NCI-H748 (cell line): ENCODE measurements around the gene ENAH.
"Not testable (repeated sequence)": the region's sequence is repeated elsewhere in the genome, so short reads cannot be mapped to it uniquely, and the experiment has no call there.

ENCODE experiments used
- DNase-seq: peaks from one replicate; lab custom pipeline; 2025; ENCODE audit not compliant: unreplicated experiment; lab: John Stamatoyannopoulos, UW

The ENAH gene

GRCh38 chr1:225532240-225532944 lies 120.5 kb downstream of the ENAH start:
- DNase-seq: peak; percentile 53

GRCh38 chr1:225529726-225530125 lies 123.2 kb downstream of the ENAH start:
- no peak for DNase-seq

- DNase-seq: no peak
These were observed 125.3 kb downstream of the ENAH start for GRCh38 chr1:225527575-225527974.

GRCh38 chr1:225526878-225527277 lies 126.0 kb downstream of the ENAH start:
- no peak for DNase-seq

GRCh38 chr1:225525377-225525776 lies 127.5 kb downstream of the ENAH start:
- no peak for DNase-seq

- DNase-seq: no peak
These were observed 128.4 kb downstream of the ENAH start for GRCh38 chr1:225524570-225524969.

GRCh38 chr1:225523263-225523950 lies 129.5 kb downstream of the ENAH start:
- DNase-seq: no peak

- no peak for DNase-seq
These were observed 130.2 kb downstream of the ENAH start for GRCh38 chr1:225522588-225523262.

- no peak for DNase-seq
These were observed 132.2 kb downstream of the ENAH start for GRCh38 chr1:225520587-225521227.

- no peak for DNase-seq
These were observed 133.6 kb downstream of the ENAH start for GRCh38 chr1:225519166-225519863.

GRCh38 chr1:225517697-225518096 lies 135.2 kb downstream of the ENAH start:
- no peak for DNase-seq

GRCh38 chr1:225517221-225517620 lies 135.7 kb downstream of the ENAH start:
- no peak for DNase-seq

- no peak for DNase-seq
These were observed 138.2 kb downstream of the ENAH start for GRCh38 chr1:225514671-225515081.

- DNase-seq: not testable (repeated sequence)
These were observed 139.3 kb downstream of the ENAH start for GRCh38 chr1:225513576-225513975.

- DNase-seq: no peak
These were observed 141.0 kb downstream of the ENAH start for GRCh38 chr1:225511828-225512381.

- not testable (repeated sequence) for DNase-seq
These were observed 142.2 kb downstream of the ENAH start for GRCh38 chr1:225510740-225511139.

GRCh38 chr1:225509770-225510169 lies 143.2 kb downstream of the ENAH start:
- no peak for DNase-seq

GRCh38 chr1:225509376-225509707 lies 143.6 kb downstream of the ENAH start:
- DNase-seq: no peak

- DNase-seq: peak; percentile 58
These were observed 144.2 kb downstream of the ENAH start for GRCh38 chr1:225508538-225509375.

GRCh38 chr1:225506727-225507126 lies 146.2 kb downstream of the ENAH start:
- no peak for DNase-seq
